ENCODE data around the gene HIRA.

HIRA gene, protein sequence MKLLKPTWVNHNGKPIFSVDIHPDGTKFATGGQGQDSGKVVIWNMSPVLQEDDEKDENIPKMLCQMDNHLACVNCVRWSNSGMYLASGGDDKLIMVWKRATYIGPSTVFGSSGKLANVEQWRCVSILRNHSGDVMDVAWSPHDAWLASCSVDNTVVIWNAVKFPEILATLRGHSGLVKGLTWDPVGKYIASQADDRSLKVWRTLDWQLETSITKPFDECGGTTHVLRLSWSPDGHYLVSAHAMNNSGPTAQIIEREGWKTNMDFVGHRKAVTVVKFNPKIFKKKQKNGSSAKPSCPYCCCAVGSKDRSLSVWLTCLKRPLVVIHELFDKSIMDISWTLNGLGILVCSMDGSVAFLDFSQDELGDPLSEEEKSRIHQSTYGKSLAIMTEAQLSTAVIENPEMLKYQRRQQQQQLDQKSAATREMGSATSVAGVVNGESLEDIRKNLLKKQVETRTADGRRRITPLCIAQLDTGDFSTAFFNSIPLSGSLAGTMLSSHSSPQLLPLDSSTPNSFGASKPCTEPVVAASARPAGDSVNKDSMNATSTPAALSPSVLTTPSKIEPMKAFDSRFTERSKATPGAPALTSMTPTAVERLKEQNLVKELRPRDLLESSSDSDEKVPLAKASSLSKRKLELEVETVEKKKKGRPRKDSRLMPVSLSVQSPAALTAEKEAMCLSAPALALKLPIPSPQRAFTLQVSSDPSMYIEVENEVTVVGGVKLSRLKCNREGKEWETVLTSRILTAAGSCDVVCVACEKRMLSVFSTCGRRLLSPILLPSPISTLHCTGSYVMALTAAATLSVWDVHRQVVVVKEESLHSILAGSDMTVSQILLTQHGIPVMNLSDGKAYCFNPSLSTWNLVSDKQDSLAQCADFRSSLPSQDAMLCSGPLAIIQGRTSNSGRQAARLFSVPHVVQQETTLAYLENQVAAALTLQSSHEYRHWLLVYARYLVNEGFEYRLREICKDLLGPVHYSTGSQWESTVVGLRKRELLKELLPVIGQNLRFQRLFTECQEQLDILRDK

DNA sequence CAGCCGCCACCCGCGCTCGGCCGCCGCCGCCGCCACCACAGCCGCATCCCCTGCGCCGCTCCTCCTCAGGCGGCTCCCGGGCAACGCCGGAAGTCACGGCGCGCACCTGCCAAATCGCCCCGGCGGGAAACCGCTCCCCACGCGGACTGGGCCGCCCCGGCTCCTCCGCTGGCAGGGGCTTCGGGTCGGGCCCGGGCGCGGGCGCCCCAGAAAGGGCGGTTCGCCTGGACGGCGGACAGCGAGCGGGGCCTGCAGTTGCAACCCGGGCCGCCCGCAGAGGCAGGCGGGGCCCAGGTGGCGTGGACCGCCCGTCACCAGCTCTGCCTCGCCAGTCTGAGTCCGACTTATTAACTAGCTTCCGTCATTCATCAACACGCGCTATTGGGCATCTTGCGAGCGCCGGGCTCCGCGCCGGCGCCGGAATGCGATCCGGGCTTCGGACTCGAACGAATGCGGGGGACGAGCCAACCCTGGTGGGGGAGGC is at the start of gene HIRA:
TSS of gene HIRA (minus strand) at position 85 of the 484 bp plus-strand sequence. CDS start 257 bp downstream, outside the sequence.
- DNase-seq (ENCODE audit: low read depth in 2 of 3, low spot score in 2 of 3) = peak; percentile 78 to 89 (median 83)

DNA sequence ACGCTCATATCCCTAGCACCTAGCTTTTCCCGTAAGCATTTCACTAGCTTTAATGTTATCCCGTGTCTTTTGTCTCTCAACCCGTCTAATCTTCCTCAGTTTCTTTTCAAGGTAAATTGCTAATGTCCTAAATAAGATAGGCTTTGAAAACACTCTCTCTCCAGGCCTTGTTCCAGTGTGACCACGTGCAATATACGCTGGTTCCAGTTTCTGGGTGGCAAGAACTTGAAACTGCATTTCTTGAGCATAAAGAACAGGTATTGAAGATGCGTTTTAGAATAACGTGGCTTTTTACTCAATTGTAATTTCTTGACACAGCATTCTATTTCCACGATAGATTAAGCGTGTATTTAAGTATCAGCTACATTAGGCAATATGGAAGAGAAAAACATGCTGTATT is 49.3 kb upstream of the HIRA start:
- DNase-seq (ENCODE audit: low read depth in 2 of 3, low spot score in 2 of 3) = no peak

GRCh38 chr22:19480173-19480568 is 48.6 kb upstream of the HIRA start:
- DNase-seq (ENCODE audit: low read depth in 2 of 3, low spot score in 2 of 3) = peak in 1 of 3 experiments; percentile 4

DNA sequence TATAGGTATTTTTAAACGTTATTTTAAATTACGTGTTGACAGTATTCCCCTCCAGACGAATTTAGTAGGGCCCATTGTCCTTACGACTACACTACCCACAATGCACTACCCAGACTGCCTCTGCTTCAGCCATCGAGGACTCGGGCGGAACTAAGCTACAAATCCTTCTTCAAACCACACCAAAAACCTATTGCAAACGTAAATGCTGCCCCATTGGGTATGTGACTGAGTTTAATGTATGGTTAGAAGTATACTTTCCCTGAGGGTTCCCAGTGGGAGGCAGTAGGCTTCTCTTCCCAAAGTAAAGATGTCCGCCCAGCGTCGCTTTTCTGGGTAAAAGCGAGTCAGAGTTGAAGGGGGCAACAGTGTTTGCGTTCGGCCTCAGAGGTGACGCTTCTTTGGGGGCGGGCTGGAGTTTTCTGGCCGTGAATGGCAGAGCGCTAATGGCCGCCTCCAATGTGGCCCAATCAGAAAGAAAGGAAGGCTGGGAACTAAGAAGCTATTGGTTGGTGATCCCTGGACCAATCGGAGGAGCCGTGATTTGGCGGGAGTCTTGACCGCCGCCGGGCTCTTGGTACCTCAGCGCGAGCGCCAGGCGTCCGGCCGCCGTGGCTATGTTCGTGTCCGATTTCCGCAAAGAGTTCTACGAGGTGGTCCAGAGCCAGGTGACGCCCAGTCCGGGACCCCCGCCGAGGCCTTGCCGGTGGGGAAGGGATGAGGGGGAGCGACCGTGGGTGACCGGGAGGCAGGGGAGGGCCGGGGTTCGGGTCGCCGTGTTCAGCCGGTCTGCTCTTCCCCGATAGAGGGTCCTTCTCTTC is 48.0 kb upstream of the HIRA start, which contains the start of gene CDC45:
TSS of gene CDC45 (plus strand) at position 566 of the 818 bp plus-strand sequence. CDS start at position 615, 49 bp downstream.
- peak; percentile 72 to 85 (median 77) for DNase-seq (ENCODE audit: low read depth in 2 of 3, low spot score in 2 of 3)

- DNase-seq (ENCODE audit: low read depth in 2 of 3, low spot score in 2 of 3) = peak; percentile 56 to 66 (median 56)
Measured at GRCh38 chr22:19478901-19479354, 47.4 kb upstream of the HIRA start, which contains the start of gene UFD1. Gene UFD1, minus strand, starts transcription at chr22:19479193. Its CDS starts 108 bp downstream, at chr22:19479085.

GRCh38 chr22:19478045-19478900 is 46.7 kb upstream of the HIRA start:
- DNase-seq (ENCODE audit: low read depth in 2 of 3, low spot score in 2 of 3) = no peak

DNA sequence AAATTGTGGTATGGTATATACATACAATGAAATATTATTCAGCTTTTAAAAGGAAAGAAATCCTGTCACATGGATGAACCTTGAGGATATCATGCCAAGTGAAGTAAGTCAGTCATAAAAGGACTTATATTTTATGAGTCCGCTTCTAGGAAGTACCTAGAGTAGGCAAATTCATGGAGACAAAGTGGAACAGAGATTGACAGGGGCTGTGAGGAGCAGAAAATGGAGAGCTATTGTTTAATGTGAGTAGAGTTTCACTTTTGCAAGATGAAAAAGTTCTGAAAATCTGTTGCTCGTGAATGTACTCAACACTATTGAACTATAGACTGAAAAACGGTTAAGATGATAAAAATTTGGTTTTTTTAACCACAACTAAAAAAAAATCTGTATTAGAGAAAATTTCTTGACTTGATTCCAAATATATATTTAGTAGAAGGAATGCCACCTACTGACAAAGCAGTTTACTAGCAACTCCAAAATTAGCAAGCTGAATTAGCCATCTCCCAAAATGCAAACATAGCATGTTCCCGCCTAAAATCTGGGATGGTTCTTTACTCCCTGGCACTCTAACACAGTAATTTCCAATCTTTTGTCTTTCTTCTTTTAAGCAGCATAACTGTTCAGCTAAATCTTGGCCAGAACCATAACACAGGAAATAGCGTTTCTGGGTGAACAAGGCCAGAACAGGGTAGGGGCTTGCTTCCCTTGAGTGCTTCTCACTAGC is 46.0 kb upstream of the HIRA start:
- no peak for DNase-seq (ENCODE audit: low read depth in 2 of 3, low spot score in 2 of 3)

DNA sequence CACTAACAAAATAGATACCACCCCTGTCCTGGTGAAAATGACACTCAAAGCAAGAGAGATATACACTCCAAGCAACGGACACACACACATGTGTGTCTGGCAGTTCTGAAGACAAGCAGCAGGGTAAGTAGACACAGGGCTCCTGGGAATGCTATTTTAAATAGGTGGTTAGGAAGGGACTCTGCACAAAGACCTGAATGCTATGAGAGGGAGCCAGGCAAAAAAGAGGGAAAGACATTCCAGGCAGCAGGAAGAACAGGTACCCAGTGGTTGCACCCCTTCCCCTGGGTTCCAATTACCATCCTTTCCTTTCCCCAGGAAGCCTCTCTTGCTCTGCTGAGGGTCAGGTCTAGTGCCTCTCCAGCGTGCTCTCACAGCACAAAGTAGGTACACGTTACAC is 44.5 kb upstream of the HIRA start:
- no peak for DNase-seq (ENCODE audit: low read depth in 2 of 3, low spot score in 2 of 3)

- no peak for DNase-seq (ENCODE audit: low read depth in 2 of 3, low spot score in 2 of 3)
Measured at GRCh38 chr22:19473578-19473977, 42.0 kb upstream of the HIRA start.

DNA sequence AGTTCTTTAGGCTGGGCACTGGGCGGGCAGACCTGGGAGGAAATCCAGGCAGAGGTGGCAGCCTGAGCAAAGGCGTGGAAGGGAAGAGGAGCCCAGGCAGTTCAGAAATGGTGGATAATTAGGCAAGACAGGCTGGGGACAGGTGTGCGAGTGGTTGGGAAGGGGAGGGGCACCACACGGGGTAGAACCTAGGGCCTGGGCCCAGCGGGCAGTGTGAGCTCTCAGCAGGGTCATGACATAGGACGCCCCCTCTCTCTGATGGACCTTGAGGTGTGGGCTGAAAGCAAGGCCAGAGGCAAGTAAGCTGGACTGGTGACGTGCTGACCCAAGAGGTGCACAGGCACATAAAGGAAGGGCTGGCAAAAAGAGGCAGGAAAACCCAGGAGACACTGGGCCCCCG is 40.7 kb upstream of the HIRA start:
- no peak for DNase-seq (ENCODE audit: low read depth in 2 of 3, low spot score in 2 of 3)

DNA sequence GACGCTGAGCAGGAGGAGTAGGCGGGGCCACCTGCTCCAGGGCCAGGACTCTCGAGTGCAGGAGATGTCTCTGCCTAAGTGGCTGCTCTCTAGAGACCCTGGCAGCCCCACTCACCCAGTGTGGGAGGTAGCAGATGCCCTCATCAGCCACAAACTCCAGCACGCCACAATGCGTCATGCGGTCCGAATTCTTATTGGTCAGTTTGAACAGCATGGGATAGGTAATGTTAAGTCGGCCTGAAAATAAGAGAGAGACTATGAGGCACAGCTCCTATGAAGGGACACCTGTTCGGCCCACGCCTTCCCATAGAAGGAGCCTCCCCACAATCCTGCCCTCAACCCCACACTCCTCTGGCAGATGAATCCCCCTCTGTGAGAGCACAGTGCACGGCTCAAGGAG is 40.0 kb upstream of the HIRA start:
- DNase-seq (ENCODE audit: low read depth in 2 of 3, low spot score in 2 of 3) = no peak

DNA sequence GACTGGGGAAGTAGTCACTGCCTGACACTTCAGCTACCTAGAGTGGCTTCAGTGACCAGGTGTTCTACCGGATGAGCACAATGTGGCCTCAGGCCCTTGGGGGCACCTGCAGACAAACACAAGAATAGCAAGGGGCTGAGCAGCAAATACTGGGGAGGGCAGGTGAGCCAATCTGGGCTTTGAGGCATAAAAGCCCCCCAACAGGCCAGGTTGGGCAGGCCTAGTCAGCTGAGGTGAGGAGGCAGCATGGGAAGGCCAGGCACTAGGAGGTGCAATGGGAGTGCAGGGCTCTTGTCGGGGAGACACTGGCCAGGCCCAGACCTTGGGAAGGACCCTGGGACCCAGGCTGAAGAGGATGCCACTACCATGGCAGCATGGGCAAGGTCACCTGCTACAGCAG is 38.5 kb upstream of the HIRA start:
- DNase-seq (ENCODE audit: low read depth in 2 of 3, low spot score in 2 of 3) = no peak

DNA sequence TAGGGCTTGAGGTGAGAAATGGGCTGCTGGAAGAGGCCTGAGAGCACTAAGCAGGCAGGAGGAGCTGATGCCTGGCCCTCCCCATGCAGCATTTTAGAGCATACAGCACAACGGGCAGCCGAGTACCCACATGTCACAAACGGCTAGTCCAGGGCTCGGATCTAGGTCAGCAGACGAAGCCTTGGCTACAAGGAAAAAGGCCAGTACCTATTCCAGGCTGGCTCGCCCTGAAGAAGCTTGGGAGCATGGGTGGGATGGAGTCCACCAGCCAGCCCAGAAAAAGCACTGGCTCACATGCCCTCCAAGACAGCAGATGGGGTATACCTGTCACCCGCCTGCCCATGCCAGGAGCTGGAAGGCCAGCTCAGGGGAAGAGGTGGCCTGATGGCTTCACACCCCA is 37.9 kb upstream of the HIRA start:
- DNase-seq (ENCODE audit: low read depth in 2 of 3, low spot score in 2 of 3) = no peak

- DNase-seq (ENCODE audit: low read depth in 2 of 3, low spot score in 2 of 3) = no peak
Measured at GRCh38 chr22:19467912-19468311, 36.4 kb upstream of the HIRA start.

GRCh38 chr22:19466848-19467752 is 35.6 kb upstream of the HIRA start:
- DNase-seq (ENCODE audit: low read depth in 2 of 3, low spot score in 2 of 3) = no peak

- DNase-seq (ENCODE audit: low read depth in 2 of 3, low spot score in 2 of 3) = no peak
Measured at GRCh38 chr22:19466126-19466716, 34.7 kb upstream of the HIRA start.

GRCh38 chr22:19464975-19465374 is 33.4 kb upstream of the HIRA start:
- DNase-seq (ENCODE audit: low read depth in 2 of 3, low spot score in 2 of 3) = no peak

Measured in activated CD8-positive, alpha-beta memory T cell treated with anti-CD3 and anti-CD28 coated beads for 48 hours (primary cell).